Liver (tissue), 9 donors: ENCODE results near the gene WDR59. TPM values are rescaled to one million over a fixed set of nuclear protein-coding genes. Genes with fewer than 3 reads are reported as not detected.

Experiments
- DNase-seq: peaks from one replicate; pipeline ENCODE4 v3.0.0-alpha.2; 2017; ENCODE audit warnings: low spot score
- H3K27ac ChIP-seq, 2 donors: one replicate each; pipeline ENCODE4 v1.7.0; 2013; ENCODE audit warnings: inconsistent platforms in 2 of 2, low read length in 2 of 2, control low read depth in 1 of 2, low read depth in 1 of 2, mild to moderate bottlenecking in 1 of 2
- H3K27me3 ChIP-seq, 4 donors: one replicate each; pipeline versions ENCODE4 v1.6.1 to v1.7.0; 2013; ENCODE audit warnings: low read length in 3 of 4, inconsistent platforms in 1 of 4, mild to moderate bottlenecking in 1 of 4, moderate library complexity in 1 of 4; ENCODE audit not compliant: control insufficient read depth in 4 of 4, insufficient read depth in 4 of 4
- H3K36me3 ChIP-seq, 4 donors: one replicate each; pipeline versions ENCODE4 v1.6.1 to v1.7.0; 2013; ENCODE audit warnings: low read length in 3 of 4, mild to moderate bottlenecking in 3 of 4, low read depth in 1 of 4, moderate library complexity in 1 of 4; ENCODE audit not compliant: control insufficient read depth in 4 of 4, insufficient read depth in 3 of 4
- H3K4me1 ChIP-seq, 4 donors: one replicate each; pipeline versions ENCODE4 v1.6.1 to v1.7.0; 2013; ENCODE audit warnings: low read length in 3 of 4, mild to moderate bottlenecking in 3 of 4, moderate library complexity in 1 of 4; ENCODE audit not compliant: control insufficient read depth in 4 of 4, insufficient read depth in 4 of 4
- H3K4me3 ChIP-seq, 3 donors: one replicate each; pipeline versions ENCODE4 v1.6.1 to v1.7.0; 2013; ENCODE audit warnings: low read length in 3 of 3, control low read depth in 1 of 3, low read depth in 1 of 3, mild to moderate bottlenecking in 1 of 3
- H3K9ac ChIP-seq, 2 donors: one replicate each; pipeline ENCODE4 v1.7.0; 2013; ENCODE audit warnings: low read length in 2 of 2, mild to moderate bottlenecking in 2 of 2, moderate library complexity in 2 of 2, control low read depth in 1 of 2, low read depth in 1 of 2
- H3K9me3 ChIP-seq, 4 donors: one replicate each; pipeline versions ENCODE4 v1.6.1 to v1.7.0; 2013; ENCODE audit warnings: low read length in 3 of 4; ENCODE audit not compliant: control insufficient read depth in 4 of 4
- CTCF ChIP-seq: fragments of 150-350 bp; IDR thresholded peaks from 2 replicates; pipeline ENCODE4 v1.5.1; 2017; ENCODE audit warnings: improper control_type of control experiment, low read depth, low read length; ENCODE audit not compliant: missing input control
- FOXA1 ChIP-seq: IDR thresholded peaks from 2 replicates; pipeline ENCODE4 v1.6.1; 2016; ENCODE audit warnings: antibody characterized with exemption
- FOXA2 ChIP-seq: IDR thresholded peaks from 2 replicates; pipeline ENCODE4 v1.6.1; 2016; ENCODE audit warnings: antibody characterized with exemption
- GABPA ChIP-seq, 2 donors: IDR thresholded peaks in 1 of 2; conservative IDR thresholded peaks in 1 of 2; 2 replicates each; pipeline ENCODE4 v1.6.1; 2016; ENCODE audit warnings: antibody characterized with exemption in 2 of 2, mild to moderate bottlenecking in 1 of 2, moderate library complexity in 1 of 2
- HNF4A ChIP-seq, 2 donors: conservative IDR thresholded peaks; 2 replicates each; pipeline ENCODE4 v1.6.1; 2016; ENCODE audit warnings: antibody characterized with exemption in 2 of 2, mild to moderate bottlenecking in 2 of 2
- JUND ChIP-seq, 2 donors: IDR thresholded peaks; 2 replicates each; pipeline ENCODE4 v1.6.1; 2016; ENCODE audit warnings: antibody characterized with exemption in 2 of 2
- MAX ChIP-seq: IDR thresholded peaks from 2 replicates; pipeline ENCODE4 v1.6.1; 2016; ENCODE audit warnings: antibody characterized with exemption
- NR2F2 ChIP-seq: IDR thresholded peaks from 2 replicates; pipeline ENCODE4 v1.6.1; 2016; ENCODE audit warnings: antibody characterized with exemption
- RAD21 ChIP-seq, 2 donors: IDR thresholded peaks; 2 replicates each; pipeline ENCODE4 v1.6.1; 2016; ENCODE audit warnings: antibody characterized with exemption in 2 of 2, mild to moderate bottlenecking in 2 of 2
- REST ChIP-seq: IDR thresholded peaks from 2 replicates; pipeline ENCODE4 v1.6.1; 2016; ENCODE audit warnings: antibody characterized with exemption, mild to moderate bottlenecking
- SP1 ChIP-seq: IDR thresholded peaks from 2 replicates; pipeline ENCODE4 v1.6.1; 2018; ENCODE audit warnings: antibody characterized with exemption, mild to moderate bottlenecking
- YY1 ChIP-seq: IDR thresholded peaks from 2 replicates; pipeline ENCODE4 v1.6.1; 2016; ENCODE audit warnings: antibody characterized with exemption, mild to moderate bottlenecking
- ZBTB33 ChIP-seq: IDR thresholded peaks from 2 replicates; pipeline ENCODE4 v1.6.1; 2016; ENCODE audit warnings: antibody characterized with exemption
- WGBS: extraction: QIAGEN DNeasy Blood & Tissue Kit; methylation state at CpG from one replicate; pipeline ENCODE4 v1.1.7; 2013; 5-methylcytosine and 5-hydroxymethylcytosine counted together
- polyA plus RNA-seq, 2 donors: library from polyadenylated mRNA; stranded (reverse) in 1 of 2; unstranded in 1 of 2; fragments of 200-250 nt in 1 of 2; fragments of >200 nt in 1 of 2; fragmentation: Nextera tagmentation in 1 of 2; extraction: Ambion mirVana in 1 of 2; gene quantifications; one replicate each; pipeline versions ENCODE4 v1.2.1 to v1.2.3, GENCODE V29; 2013 to 2015
- total RNA-seq, 2 donors: library from RNA; depleted of rRNA; stranded (reverse); fragments of >200 nt; gene quantifications; one replicate each; pipeline ENCODE4 v1.2.3, GENCODE V29; 2014
- donor health status: healthy.
- donor health status: healthy.
- donor health status: healthy.
- donor health status: healthy.
- donor health status: healthy.

WDR59 gene
- total and polyA plus RNA-seq, 4 donors, result 14.1 to 30.3 (median 23.7) TPM

- Histone ChIP-seq H3K36me3 (peaks cover 3 to 40% (median 18%) of the 10 kb centered on the region in 4 donors), H3K9me3 (no peaks in the 10 kb centered on the region), H3K4me3 (no peak overlapping the region), H3K27me3 (no peaks in the 10 kb centered on the region), H3K9ac (no peak overlapping the region), H3K4me1 (no peaks in the 10 kb centered on the region), H3K27ac (no peak overlapping the region)
- 95% methylated on average over 13 of the region's 13 CpGs for WGBS
- TF ChIP-seq FOXA2 (no peak), RAD21 (IDR thresholded peaks at IDR 0.05) (no peak), MAX (no peak), NR2F2 (no peak), ZBTB33 (no peak), CTCF (no peak), YY1 (no peak)
- DNase-seq, result no peak
Measured at GRCh38 chr16:74874912-74875546, 109.9 kb downstream of the WDR59 start.

- Histone ChIP-seq H3K9me3 (no peaks in the 10 kb centered on the region), H3K9ac (no peak overlapping the region), H3K36me3 (peaks cover 3 to 35% (median 15%) of the 10 kb centered on the region in 4 donors), H3K4me3 (no peak overlapping the region), H3K27me3 (no peaks in the 10 kb centered on the region), H3K27ac (no peak overlapping the region), H3K4me1 (no peaks in the 10 kb centered on the region)
- WGBS, result 96% methylated on average over 14 of the region's 14 CpGs
- TF ChIP-seq CTCF (no peak), SP1 (no peak), RAD21 (IDR thresholded peaks at IDR 0.05) (no peak), GABPA (IDR thresholded peaks at IDR 0.05 in 1 of 2, conservative IDR thresholded peaks at IDR 0.05 in 1 of 2) (no peak), FOXA1 (no peak), JUND (IDR thresholded peaks at IDR 0.05) (no peak), HNF4A (conservative IDR thresholded peaks at IDR 0.05) (no peak), REST (no peak), FOXA2 (no peak)
- DNase-seq, result no peak
Measured at GRCh38 chr16:74874123-74874522, 110.8 kb downstream of the WDR59 start.
